Inflammatory macrophage treated with lipopolysaccharide for 4 hours (primary cell): ENCODE measurements around the gene TMEM167B.
"Not testable (repeated sequence)": the region's sequence is repeated elsewhere in the genome, so short reads cannot be mapped to it uniquely, and the experiment has no call there.

Experiments used
- DNase-seq: peaks from one replicate; pipeline ENCODE4 v3.0.0-alpha.2; 2020

Gene TMEM167B

GRCh38 chr1:109115685-109116084 is 25.1 kb downstream of the TMEM167B start:
- no peak for DNase-seq

- no peak for DNase-seq
Measured at GRCh38 chr1:109116286-109116685, 25.7 kb downstream of the TMEM167B start.

GRCh38 chr1:109118089-109118488 is 27.5 kb downstream of the TMEM167B start:
- DNase-seq: no peak

- no peak for DNase-seq
Measured at GRCh38 chr1:109120356-109120755, 29.8 kb downstream of the TMEM167B start.

GRCh38 chr1:109131059-109131458 is 40.5 kb downstream of the TMEM167B start:
- no peak for DNase-seq

- no peak for DNase-seq
Measured at GRCh38 chr1:109131800-109132199, 41.2 kb downstream of the TMEM167B start.

GRCh38 chr1:109133002-109133706 is 42.6 kb downstream of the TMEM167B start:
- DNase-seq: no peak

- DNase-seq: peak; percentile 55
Measured at GRCh38 chr1:109133815-109134214, 43.3 kb downstream of the TMEM167B start.

- DNase-seq: no peak
Measured at GRCh38 chr1:109134423-109134822, 43.9 kb downstream of the TMEM167B start.

GRCh38 chr1:109135940-109136339 is 45.4 kb downstream of the TMEM167B start:
- DNase-seq: no peak

GRCh38 chr1:109136766-109137165 is 46.2 kb downstream of the TMEM167B start:
- DNase-seq: no peak

- DNase-seq: no peak
Measured at GRCh38 chr1:109137958-109138357, 47.4 kb downstream of the TMEM167B start.

GRCh38 chr1:109138358-109138757 is 47.8 kb downstream of the TMEM167B start:
- DNase-seq: peak; percentile 54

- DNase-seq: no peak
Measured at GRCh38 chr1:109140392-109140791, 49.8 kb downstream of the TMEM167B start.

- DNase-seq: no peak
Measured at GRCh38 chr1:109142260-109142659, 51.7 kb downstream of the TMEM167B start.

GRCh38 chr1:109142725-109143124 is 52.2 kb downstream of the TMEM167B start:
- not testable (repeated sequence) for DNase-seq
